NCI-H1105 treated with DMSO at 0.1 percent for 48 hours (cell line): ENCODE results near the gene YPEL3.

Experiments used
- DNase-seq: peaks from one replicate; lab custom pipeline; 2025; lab: John Stamatoyannopoulos, UW

Gene YPEL3

DNA sequence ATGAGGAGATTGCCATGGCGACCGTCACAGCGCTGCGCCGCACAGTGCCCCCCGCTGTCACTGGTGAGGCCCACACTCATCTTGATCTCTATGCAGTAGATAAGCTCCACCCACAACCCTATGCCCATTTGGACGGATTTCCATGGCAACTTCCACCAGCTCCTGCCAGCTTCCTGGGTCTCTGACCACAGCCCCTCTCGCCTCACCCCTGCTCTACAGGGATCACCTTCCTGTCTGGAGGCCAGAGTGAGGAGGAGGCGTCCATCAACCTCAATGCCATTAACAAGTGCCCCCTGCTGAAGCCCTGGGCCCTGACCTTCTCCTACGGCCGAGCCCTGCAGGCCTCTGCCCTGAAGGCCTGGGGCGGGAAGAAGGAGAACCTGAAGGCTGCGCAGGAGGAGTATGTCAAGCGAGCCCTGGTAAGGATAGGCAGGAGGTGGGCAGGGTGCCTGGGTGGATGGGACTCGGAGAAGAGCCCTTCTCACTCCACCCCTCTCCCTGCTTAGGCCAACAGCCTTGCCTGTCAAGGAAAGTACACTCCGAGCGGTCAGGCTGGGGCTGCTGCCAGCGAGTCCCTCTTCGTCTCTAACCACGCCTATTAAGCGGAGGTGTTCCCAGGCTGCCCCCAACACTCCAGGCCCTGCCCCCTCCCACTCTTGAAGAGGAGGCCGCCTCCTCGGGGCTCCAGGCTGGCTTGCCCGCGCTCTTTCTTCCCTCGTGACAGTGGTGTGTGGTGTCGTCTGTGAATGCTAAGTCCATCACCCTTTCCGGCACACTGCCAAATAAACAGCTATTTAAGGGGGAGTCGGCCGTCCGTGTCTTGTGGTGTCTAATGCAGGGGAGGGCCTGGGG is 26.2 kb downstream of the YPEL3 start:
- DNase-seq = no peak

DNA sequence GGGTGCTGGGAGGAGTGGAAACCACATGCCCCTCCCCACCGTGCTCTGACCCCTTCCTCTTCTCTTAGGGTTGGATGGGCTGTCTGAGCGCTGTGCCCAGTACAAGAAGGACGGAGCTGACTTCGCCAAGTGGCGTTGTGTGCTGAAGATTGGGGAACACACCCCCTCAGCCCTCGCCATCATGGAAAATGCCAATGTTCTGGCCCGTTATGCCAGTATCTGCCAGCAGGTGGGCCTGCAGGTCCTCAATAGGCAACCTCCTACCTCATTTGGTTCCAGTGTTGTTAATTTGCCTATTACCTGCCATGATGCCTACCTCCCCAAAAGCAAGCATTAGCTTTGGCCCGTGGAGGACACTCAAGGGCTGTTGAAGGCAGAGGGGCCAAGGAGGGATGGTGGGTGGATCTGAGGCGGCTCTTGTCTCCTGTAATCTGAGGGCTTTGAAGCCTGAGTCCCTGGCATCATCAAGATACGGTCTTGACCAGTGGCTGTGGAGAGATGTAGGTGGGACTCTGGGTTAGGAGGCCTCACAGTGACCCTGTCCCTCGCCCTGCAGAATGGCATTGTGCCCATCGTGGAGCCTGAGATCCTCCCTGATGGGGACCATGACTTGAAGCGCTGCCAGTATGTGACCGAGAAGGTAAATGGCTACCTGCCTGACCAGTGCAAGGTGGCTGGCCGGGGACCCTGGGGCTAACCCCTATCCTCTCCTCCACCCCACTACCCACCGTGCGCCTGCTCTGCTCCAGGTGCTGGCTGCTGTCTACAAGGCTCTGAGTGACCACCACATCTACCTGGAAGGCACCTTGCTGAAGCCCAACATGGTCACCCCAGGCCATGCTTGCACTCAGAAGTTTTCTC is 27.0 kb downstream of the YPEL3 start:
- DNase-seq = no peak

DNA sequence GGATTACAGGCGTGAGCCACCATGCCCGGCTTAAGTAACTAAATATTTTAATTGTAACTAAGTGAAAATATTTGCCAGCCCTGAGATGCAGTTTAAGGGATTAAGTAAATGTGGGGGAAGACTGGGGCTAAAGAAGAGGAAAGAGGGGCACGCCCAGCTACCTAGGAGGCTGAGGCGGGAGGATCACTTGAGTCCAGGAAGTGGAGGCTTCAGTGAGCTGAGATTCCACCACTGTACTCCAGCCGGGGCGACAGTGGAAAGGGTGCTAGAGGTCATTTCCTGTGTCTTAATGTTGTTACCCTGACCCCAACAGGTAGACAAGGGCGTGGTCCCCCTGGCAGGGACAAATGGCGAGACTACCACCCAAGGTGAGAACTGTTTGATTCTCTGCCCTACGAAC is 27.7 kb downstream of the YPEL3 start:
- no peak for DNase-seq

DNA sequence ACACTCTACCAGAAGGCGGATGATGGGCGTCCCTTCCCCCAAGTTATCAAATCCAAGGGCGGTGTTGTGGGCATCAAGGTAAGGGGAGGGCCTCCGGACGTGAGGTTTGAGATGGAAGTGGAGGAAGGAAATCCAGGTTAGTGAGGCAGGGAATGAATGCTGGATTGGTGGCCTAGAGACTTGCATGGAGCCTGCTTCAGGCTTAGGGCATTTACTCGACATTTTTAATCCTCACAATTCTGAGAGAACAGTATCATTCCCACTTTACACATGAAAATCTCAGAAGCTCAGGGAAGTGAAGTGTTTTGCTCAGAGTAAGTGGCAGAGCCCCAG is 28.5 kb downstream of the YPEL3 start:
- no peak for DNase-seq

DNA sequence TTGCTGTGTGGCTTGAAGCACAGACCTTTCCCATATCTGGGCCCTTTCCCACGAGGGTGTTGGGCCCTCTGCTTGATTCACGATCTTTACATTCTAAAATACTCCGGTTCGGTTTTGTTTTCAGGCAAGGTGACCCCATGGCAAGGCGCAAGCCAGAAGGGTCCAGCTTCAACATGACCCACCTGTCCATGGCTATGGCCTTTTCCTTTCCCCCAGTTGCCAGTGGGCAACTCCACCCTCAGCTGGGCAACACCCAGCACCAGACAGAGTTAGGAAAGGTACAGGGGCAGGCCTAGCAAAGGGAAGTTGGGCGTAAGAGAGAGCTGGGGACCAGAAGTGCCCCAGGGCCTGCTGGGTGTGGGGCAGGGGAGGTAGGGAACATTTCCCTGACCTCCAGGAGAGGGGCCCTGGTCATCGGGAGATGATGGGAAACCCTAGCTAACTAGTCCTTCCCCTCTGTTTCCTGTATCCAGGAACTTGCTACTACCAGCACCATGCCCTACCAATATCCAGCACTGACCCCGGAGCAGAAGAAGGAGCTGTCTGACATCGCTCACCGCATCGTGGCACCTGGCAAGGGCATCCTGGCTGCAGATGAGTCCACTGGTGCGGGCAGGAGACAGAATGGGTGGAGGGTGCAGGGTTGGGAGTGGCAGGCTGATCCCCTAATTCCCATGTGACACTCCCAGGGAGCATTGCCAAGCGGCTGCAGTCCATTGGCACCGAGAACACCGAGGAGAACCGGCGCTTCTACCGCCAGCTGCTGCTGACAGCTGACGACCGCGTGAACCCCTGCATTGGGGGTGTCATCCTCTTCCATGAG is 29.0 kb downstream of the YPEL3 start:
- no peak for DNase-seq

DNA sequence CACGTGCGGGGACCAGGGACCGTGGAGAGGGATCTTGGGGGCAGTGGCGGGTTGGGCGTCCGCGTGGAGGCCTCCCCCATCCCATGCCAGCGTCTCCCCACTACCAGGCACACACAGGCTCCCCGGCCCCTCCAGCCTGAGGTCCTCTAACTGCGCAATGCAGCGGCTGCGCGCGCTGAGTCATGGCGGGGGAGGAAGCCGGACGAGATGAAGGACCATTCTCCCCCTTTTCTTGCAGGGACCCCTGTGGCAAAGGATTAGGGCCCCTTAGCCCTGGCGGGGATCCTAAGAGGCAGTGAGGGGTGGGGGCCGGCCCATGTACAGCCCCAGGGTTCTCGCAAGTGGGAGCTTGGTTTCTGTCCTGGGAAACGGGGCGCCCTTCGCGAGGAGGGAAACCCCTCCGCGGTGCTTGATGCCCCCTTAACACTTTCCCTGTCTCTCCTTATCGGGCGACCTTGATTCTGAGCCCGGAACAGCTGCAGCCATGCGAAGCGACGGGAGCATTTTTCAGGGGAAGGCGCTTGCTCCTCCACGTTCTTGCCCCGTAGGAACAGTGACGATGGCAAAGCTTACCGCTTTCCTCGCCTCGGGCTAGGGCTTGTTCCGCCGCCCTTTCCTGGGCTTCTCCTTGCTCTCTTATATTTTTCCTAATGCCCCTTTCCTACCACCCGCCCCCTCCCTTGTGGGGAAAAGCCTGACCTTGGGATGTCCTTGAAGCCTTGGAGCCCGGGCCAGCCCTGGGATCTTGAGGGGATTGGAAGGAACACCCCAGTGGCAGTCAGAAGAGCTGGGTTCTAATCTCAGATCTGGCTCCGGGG is 29.9 kb downstream of the YPEL3 start:
- DNase-seq = peak; percentile 40

DNA sequence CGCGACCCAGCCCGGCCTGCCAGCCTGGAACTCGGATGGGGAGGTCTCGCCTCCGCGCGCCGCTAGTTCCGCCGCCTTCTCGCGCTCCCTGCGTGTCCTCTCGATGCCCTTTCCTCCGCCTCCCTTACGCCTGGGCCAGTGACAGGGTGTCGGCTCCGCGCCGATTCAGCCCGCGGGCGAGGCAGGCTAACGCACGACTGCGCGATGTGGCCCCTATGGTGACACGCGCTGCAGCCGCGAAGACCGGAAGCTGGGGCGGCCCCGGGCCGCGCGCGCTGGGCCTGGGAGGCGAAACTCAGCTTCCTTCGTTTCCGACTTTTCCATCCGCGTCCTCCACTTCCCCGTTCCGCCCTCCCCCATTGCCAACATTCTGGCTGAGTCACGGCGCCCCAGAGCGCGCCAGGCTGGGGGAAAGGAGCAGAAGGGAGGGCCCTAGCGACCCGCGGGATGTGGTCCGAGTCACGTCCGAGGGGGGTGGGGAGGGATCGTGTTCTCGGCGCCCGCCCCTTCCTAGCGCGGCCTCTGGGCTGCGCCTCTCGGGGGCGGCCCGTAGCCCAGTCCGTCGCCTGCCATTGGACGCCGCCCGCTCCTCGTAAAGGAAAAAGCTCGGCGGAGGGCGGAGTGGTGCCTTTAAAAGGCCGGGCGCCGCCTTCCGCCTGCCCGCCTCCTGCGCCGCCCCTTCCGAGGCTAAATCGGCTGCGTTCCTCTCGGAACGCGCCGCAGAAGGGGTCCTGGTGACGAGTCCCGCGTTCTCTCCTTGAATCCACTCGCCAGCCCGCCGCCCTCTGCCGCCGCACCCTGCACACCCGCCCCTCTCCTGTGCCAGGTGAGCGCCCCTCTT is 30.7 kb downstream of the YPEL3 start, which contains the start of gene ALDOA:
Gene ALDOA, plus strand, starts transcription at position 659 of the 841 bp plus-strand sequence. CDS start 1,138 bp downstream, outside the sequence.
- peak; percentile 92 for DNase-seq

DNA sequence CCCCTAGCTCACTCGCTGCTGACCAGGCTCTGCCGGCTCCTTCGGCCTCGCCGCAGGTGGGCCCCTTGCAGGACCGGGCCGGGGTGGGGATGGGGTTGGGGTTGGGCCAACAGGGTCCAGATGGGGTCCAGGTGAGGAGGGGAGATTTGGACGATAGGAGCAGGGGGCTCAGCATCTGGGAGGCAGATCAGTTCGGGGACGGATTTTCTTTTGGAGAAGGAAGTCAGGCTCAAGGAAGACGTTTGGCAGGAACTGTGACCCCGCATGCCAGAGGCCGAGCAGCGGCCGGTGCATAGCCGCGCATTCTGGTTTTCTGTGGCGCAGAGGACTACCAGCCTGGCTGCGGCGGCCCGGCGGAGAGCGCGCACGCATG is 31.3 kb downstream of the YPEL3 start:
- DNase-seq = no peak

DNA sequence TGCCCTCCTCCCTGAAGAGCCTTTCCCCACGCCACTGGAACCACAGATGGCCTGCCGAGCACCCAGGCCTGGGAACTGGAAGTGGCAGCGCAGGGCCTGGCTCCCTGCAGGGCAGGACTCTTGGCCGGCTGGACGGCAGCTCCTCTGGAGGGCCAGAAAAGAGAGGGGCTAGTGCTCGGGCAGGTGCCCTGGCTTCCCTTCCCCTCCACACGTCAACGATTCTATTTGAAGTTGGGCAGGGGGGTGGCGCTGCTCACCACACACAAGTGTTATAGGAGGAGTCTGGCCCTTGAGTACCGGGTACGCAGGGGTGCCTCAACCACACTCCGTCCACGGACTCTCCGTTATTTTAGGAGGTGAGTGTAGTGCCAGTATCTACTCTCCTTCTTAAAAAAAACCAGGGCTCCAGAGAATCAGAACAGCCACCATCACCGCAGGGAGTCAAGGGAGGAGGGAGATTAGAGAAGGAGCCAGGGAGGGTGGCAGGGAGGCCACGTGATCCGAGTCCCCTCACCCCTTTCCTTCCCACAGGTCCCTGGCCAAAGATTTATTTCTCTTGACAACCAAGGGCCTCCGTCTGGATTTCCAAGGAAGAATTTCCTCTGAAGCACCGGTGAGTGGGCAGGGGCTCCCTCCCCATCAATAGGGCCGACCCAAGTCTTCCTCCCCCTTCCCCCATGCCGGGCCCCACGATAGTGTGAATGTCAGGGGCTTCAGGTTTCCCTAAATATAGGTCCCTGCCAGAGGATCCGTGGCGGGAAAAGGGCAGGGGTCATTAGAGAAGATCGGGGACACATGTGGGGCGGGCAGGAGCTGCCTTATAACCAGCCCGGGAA is 31.9 kb downstream of the YPEL3 start:
- peak; percentile 77 for DNase-seq

DNA sequence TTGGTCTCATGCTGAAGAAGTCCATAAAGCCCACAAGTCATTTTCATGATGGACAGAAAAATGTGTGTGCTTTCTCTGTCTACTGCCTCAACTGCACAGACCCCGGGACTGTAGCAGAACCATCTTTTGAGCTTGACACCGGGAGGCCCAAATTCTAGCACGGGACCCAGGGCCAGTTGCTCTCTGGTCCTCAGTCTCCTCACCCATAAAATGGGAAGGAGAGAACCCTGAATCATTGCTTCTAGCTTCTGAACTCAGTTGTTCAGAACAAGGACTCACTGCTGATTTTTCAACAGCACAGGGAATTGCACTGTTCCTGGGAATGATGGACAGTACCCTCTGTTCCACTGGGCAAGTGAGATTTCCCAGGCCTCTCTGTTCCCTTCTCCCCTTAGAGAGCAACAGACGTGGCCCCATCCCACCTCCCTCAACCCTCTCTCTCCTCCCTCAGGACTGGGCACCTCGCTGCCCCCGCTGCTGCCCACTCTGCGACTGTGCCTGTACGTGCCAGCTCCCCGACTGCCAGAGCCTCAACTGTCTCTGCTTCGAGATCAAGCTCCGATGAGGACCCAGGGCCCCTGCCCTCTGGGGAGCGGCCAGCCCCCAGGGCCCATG is 32.6 kb downstream of the YPEL3 start:
- no peak for DNase-seq

DNA sequence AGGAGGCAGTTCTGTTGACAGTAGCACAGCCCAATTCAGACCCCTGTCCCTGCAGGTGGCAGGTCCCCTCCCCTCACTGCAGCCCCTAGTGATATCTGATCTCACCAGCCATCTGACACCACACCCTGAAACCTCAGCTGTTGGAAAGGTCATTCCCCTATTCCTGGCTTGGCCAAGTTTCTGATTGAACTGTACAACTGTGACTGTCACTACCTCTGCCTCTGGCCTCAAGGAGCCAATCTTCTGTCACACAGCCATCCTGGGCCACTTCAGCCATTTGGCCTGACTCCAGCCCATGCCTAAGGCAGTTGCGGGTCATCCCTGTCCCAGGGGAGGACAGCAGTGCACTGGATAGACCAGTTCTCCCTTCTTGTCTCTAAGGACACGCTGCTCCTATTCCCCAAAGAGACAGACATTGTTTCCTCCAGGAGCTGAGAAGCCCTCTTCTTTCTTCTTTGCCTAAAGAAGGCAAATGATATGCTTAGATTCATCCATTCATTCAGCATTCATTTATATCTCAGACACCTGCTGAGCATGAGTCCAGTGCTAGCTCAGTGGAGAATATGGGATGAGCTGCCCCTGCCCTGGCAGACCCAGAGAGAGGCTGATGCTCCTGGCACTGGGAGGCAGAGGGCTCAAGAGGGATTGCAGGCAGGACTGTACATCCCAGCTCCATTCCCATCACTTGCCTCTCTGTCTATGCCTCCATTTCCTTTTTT is 35.0 kb downstream of the YPEL3 start:
- DNase-seq = no peak

DNA sequence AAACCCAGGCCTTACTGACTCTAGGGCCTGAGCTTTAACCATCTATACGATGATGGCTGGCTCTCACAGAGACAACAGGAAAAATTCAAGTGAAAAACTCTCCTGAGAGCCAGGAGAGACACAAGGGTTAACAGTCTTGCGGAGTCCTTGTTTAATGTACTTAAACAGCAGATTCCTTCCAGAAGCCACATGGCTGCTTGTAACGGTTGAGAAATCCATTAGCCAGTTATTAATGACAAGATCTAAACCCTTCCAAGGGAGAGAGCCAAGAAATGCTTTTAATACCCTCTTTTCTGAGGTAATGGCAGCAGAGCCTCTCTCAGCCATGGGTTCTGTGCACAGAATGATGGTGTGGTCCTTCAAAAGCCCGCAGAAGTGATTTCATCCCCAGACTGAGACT is 35.7 kb downstream of the YPEL3 start:
- DNase-seq = no peak

DNA sequence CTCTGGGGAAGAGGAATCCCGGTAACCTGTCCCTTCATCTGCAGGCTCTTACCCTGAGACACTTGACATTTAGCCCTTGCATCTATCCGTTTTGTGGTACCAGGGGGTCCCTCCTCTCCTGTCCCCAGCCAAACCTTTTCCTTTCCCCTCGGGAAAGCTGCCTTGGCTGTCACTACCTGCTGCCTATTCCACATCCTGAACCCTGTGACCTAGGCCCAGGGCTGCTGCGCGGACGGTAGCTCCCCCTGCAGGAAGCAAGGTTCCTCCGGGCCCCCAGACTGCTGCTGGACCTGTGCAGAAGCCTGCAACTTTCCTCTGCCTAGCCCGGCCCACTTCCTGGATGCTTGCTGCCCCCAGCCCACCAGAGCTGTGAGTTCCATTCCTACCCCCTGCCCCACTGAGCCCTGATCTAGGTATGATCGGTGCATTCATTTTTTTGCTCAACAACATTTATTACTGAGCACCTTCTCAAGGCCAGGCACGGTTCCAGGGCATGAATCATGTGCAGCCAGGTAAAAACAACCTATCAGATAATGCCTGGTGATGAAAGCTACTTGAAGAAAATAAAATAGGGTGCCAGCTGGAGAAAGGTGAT is 41.0 kb downstream of the YPEL3 start:
- no peak for DNase-seq

DNA sequence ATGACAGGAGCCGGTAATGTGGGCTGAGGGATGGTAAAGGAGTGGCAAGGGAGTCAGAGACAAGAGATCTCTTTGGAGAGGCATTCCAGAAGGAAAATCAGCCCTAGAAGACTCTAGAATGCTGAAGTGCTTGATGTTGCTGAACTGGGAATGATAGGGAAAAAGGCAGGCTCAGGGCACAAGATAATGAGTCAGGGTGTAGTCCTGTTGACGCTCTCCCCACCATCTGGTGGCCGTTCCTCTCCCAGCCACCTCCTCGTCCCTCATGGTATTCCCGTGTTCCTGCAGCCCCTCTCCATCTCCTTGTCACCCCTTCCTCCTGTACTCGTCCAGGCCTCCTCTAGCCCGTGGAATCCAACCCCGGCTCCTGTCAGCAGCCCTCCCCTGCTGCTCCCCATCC is 41.6 kb downstream of the YPEL3 start:
- DNase-seq = no peak

DNA sequence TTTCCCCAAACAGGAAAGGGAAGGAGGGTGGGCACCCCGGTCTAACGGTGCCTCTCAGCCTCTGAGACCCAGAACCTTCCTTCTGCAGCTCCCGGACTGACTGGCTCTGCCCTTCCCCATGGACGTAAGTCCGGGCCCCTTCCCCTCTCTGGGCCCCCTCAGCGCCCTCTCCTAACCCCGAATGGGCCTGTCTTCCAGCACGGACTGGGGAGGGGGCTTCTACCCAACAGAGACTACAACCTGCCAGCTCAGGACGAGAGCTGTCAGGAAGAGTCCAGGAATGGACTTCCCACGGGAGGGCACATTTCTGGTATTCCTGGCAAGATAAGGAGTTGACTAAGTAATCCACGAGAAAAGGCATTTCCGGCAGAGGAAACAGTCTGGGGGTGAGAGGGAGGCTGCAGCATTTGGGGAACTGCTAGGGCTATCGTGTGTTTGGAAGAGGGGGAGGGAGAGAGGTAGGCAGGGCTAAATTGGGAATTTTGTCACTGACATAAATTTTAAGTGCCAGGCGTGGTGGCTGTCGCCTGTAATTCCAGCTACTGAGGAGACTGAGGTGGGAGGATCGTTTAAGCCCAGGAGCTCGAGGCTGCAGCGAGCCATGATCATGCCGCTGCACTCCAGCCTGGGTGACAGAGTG is 42.5 kb downstream of the YPEL3 start:
- DNase-seq = no peak

DNA sequence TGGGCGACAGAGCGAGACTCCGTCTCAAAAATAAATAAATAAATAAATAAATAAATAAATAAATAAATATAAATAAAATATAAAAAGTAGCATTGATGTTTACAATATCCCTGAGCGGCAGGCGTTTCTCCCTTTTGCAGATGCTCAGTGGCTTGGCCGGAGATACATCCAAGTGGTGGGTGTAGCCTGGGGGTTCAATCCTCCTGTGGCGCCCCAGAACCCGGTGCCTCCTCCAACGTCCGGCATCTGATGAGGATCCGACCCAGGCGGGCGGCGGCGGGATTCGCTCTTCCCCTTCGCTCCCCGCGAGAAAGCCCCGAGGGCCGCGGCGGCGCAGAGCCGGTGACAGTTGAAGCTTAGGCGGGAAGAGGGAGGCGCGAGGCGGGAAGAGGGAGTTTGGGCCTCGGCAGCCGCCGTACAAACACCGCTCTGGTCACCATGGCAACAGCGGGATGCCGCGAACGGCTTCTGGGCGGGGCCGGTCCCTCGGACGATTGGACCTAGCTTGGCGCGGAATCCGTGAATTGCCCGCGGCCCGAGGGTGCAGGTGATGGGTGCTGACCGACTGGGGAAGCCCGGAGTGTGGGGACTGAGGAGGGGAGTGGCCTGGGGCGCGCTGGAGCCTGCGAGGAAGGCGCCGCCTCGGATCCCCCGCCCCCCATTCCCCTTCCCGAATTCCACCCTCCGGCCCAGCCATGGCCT is 43.2 kb downstream of the YPEL3 start:
- DNase-seq = peak; percentile 91

DNA sequence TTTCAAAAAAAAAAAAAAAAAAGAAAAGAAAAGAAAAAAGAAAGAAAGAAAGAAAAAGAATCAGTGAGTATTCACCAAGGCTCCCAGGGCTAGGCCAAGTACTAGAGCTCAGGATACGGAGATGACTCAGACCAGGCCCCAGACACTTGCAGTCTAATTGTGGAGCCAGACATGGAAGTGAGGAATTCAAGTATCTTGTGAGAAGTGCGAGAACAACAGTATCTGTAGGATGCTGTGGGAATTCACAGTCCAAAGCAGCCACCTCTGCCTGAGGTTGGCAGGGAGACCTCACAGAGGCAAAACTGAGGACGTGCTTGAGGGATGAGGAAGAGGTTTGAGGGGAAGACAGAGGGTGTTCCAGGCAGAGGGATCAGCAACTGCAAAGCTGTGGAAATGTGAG is 44.5 kb downstream of the YPEL3 start:
- no peak for DNase-seq
